Transverse colon (tissue), 3 donors: ENCODE data around the gene TMEM72.

Source experiments
- POLR2A ChIP-seq: fragments of 450-650 bp; IDR thresholded peaks from one replicate; pipeline ENCODE4 v1.6.1; 2016; ENCODE audit warnings: antibody characterized with exemption, mild to moderate bottlenecking, moderate library complexity
- TF ChIP-seq, protein P1 (sequence below), 5 experiments: fragments of 200-600 bp in 3 of 5; fragments of 450-650 bp in 2 of 5; sonication (generic) in 3 of 5; IDR thresholded peaks; 1 replicate in 2 of 5; 2 replicates in 3 of 5; pipeline ENCODE4 v1.5.1; 2016 to 2017; ENCODE audit warnings: antibody characterized with exemption in 5 of 5, inconsistent platforms in 3 of 5, mild to moderate bottlenecking in 2 of 5, moderate library complexity in 1 of 5

DNA sequence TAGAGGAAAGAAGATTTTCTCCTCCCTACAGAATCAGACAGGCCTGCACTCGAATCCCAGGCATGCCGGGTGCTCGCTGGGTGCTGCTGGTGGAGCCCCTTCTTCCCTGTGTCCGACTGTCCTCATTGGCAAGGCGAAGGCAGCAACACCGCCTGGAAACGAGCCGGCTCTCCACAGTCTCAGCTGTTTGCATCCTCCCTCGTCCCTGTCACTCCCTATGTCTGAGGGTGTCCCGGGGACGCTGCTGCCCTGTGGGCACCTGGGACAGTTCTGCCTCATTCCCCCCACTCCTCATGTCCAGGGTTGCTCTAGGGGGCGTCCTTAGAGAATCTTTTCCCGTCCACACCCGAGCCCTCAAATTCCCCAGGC is 31.6 kb upstream of the TMEM72 start:
- TF ChIP-seq, protein P1, sequence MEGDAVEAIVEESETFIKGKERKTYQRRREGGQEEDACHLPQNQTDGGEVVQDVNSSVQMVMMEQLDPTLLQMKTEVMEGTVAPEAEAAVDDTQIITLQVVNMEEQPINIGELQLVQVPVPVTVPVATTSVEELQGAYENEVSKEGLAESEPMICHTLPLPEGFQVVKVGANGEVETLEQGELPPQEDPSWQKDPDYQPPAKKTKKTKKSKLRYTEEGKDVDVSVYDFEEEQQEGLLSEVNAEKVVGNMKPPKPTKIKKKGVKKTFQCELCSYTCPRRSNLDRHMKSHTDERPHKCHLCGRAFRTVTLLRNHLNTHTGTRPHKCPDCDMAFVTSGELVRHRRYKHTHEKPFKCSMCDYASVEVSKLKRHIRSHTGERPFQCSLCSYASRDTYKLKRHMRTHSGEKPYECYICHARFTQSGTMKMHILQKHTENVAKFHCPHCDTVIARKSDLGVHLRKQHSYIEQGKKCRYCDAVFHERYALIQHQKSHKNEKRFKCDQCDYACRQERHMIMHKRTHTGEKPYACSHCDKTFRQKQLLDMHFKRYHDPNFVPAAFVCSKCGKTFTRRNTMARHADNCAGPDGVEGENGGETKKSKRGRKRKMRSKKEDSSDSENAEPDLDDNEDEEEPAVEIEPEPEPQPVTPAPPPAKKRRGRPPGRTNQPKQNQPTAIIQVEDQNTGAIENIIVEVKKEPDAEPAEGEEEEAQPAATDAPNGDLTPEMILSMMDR (IDR thresholded peaks at IDR 0.05), result no peak
- no peak for TF ChIP-seq POLR2A
